HepG2 (cell line): ENCODE results near the gene EXOC3L2. TPM values are rescaled to one million over a fixed set of nuclear protein-coding genes. Genes with fewer than 3 reads are reported as not detected.

Experiments
- AGO1 ChIP-seq: fragments of 200-400 bp; formaldehyde crosslinking; IDR thresholded peaks from 2 replicates; pipeline ENCODE4 v1.6.1; 2017; ENCODE audit warnings: mild to moderate bottlenecking, low read depth, low read length, moderate library complexity; ENCODE audit not compliant: poor library complexity, severe bottlenecking
- ATRX ChIP-seq: sonication (generic); formaldehyde crosslinking; IDR thresholded peaks from 2 replicates; pipeline ENCODE4 v1.4.0; 2020; ENCODE audit warnings: missing genetic modification reagents, borderline replicate concordance
- BRD4 ChIP-seq: sonication (generic); formaldehyde crosslinking; IDR thresholded peaks from 2 replicates; pipeline ENCODE4 v1.4.0; 2020; ENCODE audit warnings: missing genetic modification reagents
- ERF ChIP-seq: IDR thresholded peaks from 2 replicates; pipeline ENCODE4 v1.6.1; 2018; ENCODE audit warnings: missing biosample characterization, missing genetic modification reagents
- MATR3 ChIP-seq: sonication (generic); formaldehyde crosslinking; IDR thresholded peaks from 2 replicates; pipeline ENCODE4 v1.4.0; 2020; ENCODE audit warnings: missing genetic modification reagents
- MXD3 ChIP-seq: IDR thresholded peaks from 2 replicates; pipeline ENCODE4 v1.6.1; 2016; ENCODE audit warnings: mild to moderate bottlenecking, missing biosample characterization, missing genetic modification reagents
- NR2F6 ChIP-seq, 2 experiments: IDR thresholded peaks; 2 replicates each; pipeline ENCODE4 v1.6.1; 2016; ENCODE audit warnings: antibody characterized with exemption in 1 of 2, mild to moderate bottlenecking in 1 of 2
- RELA ChIP-seq: sonication (generic); formaldehyde crosslinking; IDR thresholded peaks from 2 replicates; pipeline ENCODE4 v1.4.0; 2020; ENCODE audit warnings: missing genetic modification reagents
- SOX13 ChIP-seq, 3 experiments: fragments of 450-650 bp in 1 of 3; sonication (generic) in 1 of 3; formaldehyde crosslinking in 1 of 3; IDR thresholded peaks in 2 of 3; conservative IDR thresholded peaks in 1 of 3; 2 replicates each; pipeline versions ENCODE4 v1.5.0 to v1.6.1; 2016 to 2020; ENCODE audit warnings: antibody characterized with exemption in 1 of 3, mild to moderate bottlenecking in 1 of 3, missing compliant biosample characterization in 1 of 3, missing genetic modification reagents in 1 of 3, moderate library complexity in 1 of 3
- TAF1 ChIP-seq: sonication (generic); formaldehyde crosslinking; IDR thresholded peaks from 2 replicates; pipeline ENCODE4 v1.4.0; 2020; ENCODE audit warnings: missing genetic modification reagents
- TRAFD1 ChIP-seq: sonication (generic); formaldehyde crosslinking; IDR thresholded peaks from 2 replicates; pipeline ENCODE4 v1.5.1; 2020; ENCODE audit warnings: missing genetic modification reagents, mild to moderate bottlenecking, borderline replicate concordance
- ZC3H13 ChIP-seq: sonication (generic); formaldehyde crosslinking; IDR thresholded peaks from 2 replicates; pipeline ENCODE4 v1.8.1; 2023; ENCODE audit warnings: mild to moderate bottlenecking, missing genetic modification reagents, moderate library complexity
- ZFP37 ChIP-seq: sonication (generic); formaldehyde crosslinking; IDR thresholded peaks from 2 replicates; pipeline ENCODE4 v1.4.0; 2020; ENCODE audit warnings: missing genetic modification reagents, borderline replicate concordance
- ZFX ChIP-seq: sonication (generic); formaldehyde crosslinking; IDR thresholded peaks from 2 replicates; pipeline ENCODE4 v1.4.0; 2020; ENCODE audit warnings: mild to moderate bottlenecking, low read depth, missing genetic modification reagents, moderate library complexity
- ZNF180 ChIP-seq: sonication (generic); formaldehyde crosslinking; IDR thresholded peaks from 2 replicates; pipeline ENCODE4 v1.4.0; 2020; ENCODE audit warnings: low read depth, missing genetic modification reagents, borderline replicate concordance
- ZNF263 ChIP-seq: sonication (generic); formaldehyde crosslinking; IDR thresholded peaks from 2 replicates; pipeline ENCODE4 v1.4.0; 2020; ENCODE audit warnings: missing genetic modification reagents
- ZNF264 ChIP-seq: sonication (generic); formaldehyde crosslinking; IDR thresholded peaks from 2 replicates; pipeline ENCODE4 v1.4.0; 2020; ENCODE audit warnings: missing genetic modification reagents
- ZNF335 ChIP-seq: sonication (generic); formaldehyde crosslinking; IDR thresholded peaks from 2 replicates; pipeline ENCODE4 v1.4.0; 2020; ENCODE audit warnings: missing genetic modification reagents
- ZNF503 ChIP-seq: sonication (generic); formaldehyde crosslinking; IDR thresholded peaks from 2 replicates; pipeline ENCODE4 v1.4.0; 2020; ENCODE audit warnings: missing genetic modification reagents
- ZNF550 ChIP-seq: sonication (generic); formaldehyde crosslinking; IDR thresholded peaks from 2 replicates; pipeline ENCODE4 v1.4.0; 2020; ENCODE audit warnings: mild to moderate bottlenecking, missing genetic modification reagents, borderline replicate concordance
- ZNF572 ChIP-seq: sonication (generic); formaldehyde crosslinking; IDR thresholded peaks from 2 replicates; pipeline ENCODE4 v1.5.1; 2020; ENCODE audit warnings: mild to moderate bottlenecking, missing genetic modification reagents
- ZNF773 ChIP-seq: sonication (generic); formaldehyde crosslinking; IDR thresholded peaks from 2 replicates; pipeline ENCODE4 v1.4.0; 2020; ENCODE audit warnings: missing genetic modification reagents, borderline replicate concordance
- ZNF776 ChIP-seq: sonication (generic); formaldehyde crosslinking; IDR thresholded peaks from 2 replicates; pipeline ENCODE4 v1.4.0; 2020; ENCODE audit warnings: mild to moderate bottlenecking, missing genetic modification reagents
- ZNF784 ChIP-seq: sonication (generic); formaldehyde crosslinking; IDR thresholded peaks from 2 replicates; pipeline ENCODE4 v1.5.1; 2020; ENCODE audit warnings: missing genetic modification reagents, mild to moderate bottlenecking, borderline replicate concordance
- polyA plus RNA-seq, 8 experiments: library from polyadenylated mRNA; depleted of rRNA in 3 of 8; stranded (reverse) in 7 of 8; unstranded in 1 of 8; fragments of >200 nt; fragmentation: Illumina TruSeq in 4 of 8; extraction: Trizol in 4 of 8; gene quantifications; 2 replicates each; pipeline versions ENCODE4 v1.2.1 to v1.2.3, GENCODE V29; 2011 to 2016; ENCODE audit warnings: low read depth in 4 of 8, missing spikeins in 1 of 8, mixed read lengths in 1 of 8; ENCODE audit not compliant: insufficient read depth in 1 of 8
- total RNA-seq, 5 experiments: library from RNA; depleted of rRNA; stranded (reverse); fragments of >200 nt; fragmentation: Illumina TruSeq; extraction: Trizol; gene quantifications; 2 replicates each; pipeline ENCODE4 v1.2.3, GENCODE V29; 2016; ENCODE audit warnings: low read depth in 1 of 5

EXOC3L2 gene
- total and polyA plus RNA-seq, 2 of the 13 experiments (the other 11 are each of a cell fraction or from before 2014, with no cell fraction given): 0.21 TPM; not detected in 1

GRCh38 chr19:45164577-45165335 lies 80.5 kb downstream of the EXOC3L2 start (continued):
- peak; percentile 27 for TF ChIP-seq AGO1
- no peak for TF ChIP-seq ERF (CRISPR knock-in tag)
- TF ChIP-seq ZNF776 (CRISPR knock-in tag): no peak
- no peak for TF ChIP-seq SOX13 (IDR thresholded peaks at IDR 0.05)
- no peak for TF ChIP-seq SOX13 (CRISPR knock-in tag; conservative IDR thresholded peaks at IDR 0.05 in 1 of 2, IDR thresholded peaks at IDR 0.05 in 1 of 2)
- no peak for TF ChIP-seq ZNF180 (CRISPR knock-in tag)
- no peak for TF ChIP-seq ZNF264 (CRISPR knock-in tag)
- peak; percentile 95 for TF ChIP-seq ZNF263
- TF ChIP-seq ZC3H13 (CRISPR knock-in tag): no peak
- no peak for TF ChIP-seq BRD4 (CRISPR knock-in tag)
- TF ChIP-seq ZNF335: no peak
- TF ChIP-seq ATRX (CRISPR knock-in tag): no peak
- no peak for TF ChIP-seq ZNF773 (CRISPR knock-in tag)
- peak; percentile 41; the same call in 1 of the 2 replicates for TF ChIP-seq ZFX (CRISPR knock-in tag)
- TF ChIP-seq MATR3 (CRISPR knock-in tag): no peak
- peak; percentile 44; the same call in 1 of the 2 replicates for TF ChIP-seq TAF1 (CRISPR knock-in tag)
- no peak for TF ChIP-seq RELA (CRISPR knock-in tag)
- TF ChIP-seq ZFP37 (CRISPR knock-in tag): no peak
- no peak for TF ChIP-seq ZNF550
- no peak for TF ChIP-seq ZNF503 (CRISPR knock-in tag)
- TF ChIP-seq NR2F6 (IDR thresholded peaks at IDR 0.05): no peak
- 0 out of 2 replicates have a peak, but pooled peaks have one; percentile 11 for TF ChIP-seq NR2F6 (CRISPR knock-in tag; IDR thresholded peaks at IDR 0.05)
- no peak for TF ChIP-seq ZNF784 (CRISPR knock-in tag)
- no peak for TF ChIP-seq TRAFD1 (CRISPR knock-in tag)
- 0 out of 2 replicates have a peak, but pooled peaks have one; percentile 28 for TF ChIP-seq MXD3
- no peak for TF ChIP-seq ZNF572 (CRISPR knock-in tag)
